ENCODE results near the gene OR52E6.

- no peak for TF ChIP-seq CTCF (IDR thresholded peaks at IDR 0.05)
- TF ChIP-seq POLR2A (IDR thresholded peaks at IDR 0.05) = no peak
Measured at GRCh38 chr11:5887172-5887571, 45.5 kb upstream of the OR52E6 start.
